KOPT-K1 (cell line): ENCODE results near the gene SLC7A8.

Source experiments
- H3K27ac ChIP-seq: fragments of 200-600 bp; sonication (generic); 2 replicates; pipeline ENCODE4 v1.5.1; 2016; ENCODE audit warnings: antibody characterized with exemption, mild to moderate bottlenecking, low read depth, low read length; ENCODE audit not compliant: poor library complexity, severe bottlenecking
- H3K36me3 ChIP-seq: fragments of 200-600 bp; sonication (generic); 2 replicates; pipeline ENCODE4 v1.5.1; 2017; ENCODE audit warnings: antibody characterized with exemption, mild to moderate bottlenecking, low read length, moderate library complexity; ENCODE audit not compliant: insufficient read depth
- H3K9me3 ChIP-seq: fragments of 200-600 bp; sonication (generic); 2 replicates; pipeline ENCODE4 v1.5.1; 2017; ENCODE audit warnings: antibody characterized with exemption, low read length, mild to moderate bottlenecking; ENCODE audit not compliant: insufficient read depth, poor library complexity, severe bottlenecking

Gene SLC7A8

DNA sequence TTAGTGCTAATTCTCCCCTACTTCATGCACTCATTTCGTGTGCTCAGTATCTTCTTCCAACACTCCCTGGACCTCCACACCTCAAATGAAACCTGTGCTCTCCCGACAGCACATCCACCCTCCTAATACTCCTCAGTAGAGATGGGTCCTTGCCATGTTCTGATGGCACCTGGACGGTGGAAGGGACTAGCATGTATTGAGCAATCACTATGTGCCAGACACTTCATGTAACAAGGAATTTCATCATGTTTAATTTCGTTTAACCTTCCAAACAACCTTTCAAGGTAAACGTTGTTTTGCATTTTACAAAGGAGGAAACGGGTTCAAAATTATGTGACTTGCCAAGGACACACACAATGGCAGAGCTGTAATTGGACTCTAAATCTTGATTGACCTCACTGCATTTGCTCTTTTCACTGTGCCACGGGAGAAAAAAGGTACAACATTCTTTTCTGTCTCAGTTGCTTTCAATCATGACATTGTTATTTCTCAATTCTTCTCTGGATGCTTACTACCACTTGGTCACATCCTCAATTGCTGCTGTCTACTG, 12.2 kb upstream of the SLC7A8 start:
- H3K9me3 ChIP-seq: no peaks in the 10 kb centered on the region
- no peaks in the 10 kb centered on the region for H3K36me3 ChIP-seq
- no peak overlapping the region for H3K27ac ChIP-seq

DNA sequence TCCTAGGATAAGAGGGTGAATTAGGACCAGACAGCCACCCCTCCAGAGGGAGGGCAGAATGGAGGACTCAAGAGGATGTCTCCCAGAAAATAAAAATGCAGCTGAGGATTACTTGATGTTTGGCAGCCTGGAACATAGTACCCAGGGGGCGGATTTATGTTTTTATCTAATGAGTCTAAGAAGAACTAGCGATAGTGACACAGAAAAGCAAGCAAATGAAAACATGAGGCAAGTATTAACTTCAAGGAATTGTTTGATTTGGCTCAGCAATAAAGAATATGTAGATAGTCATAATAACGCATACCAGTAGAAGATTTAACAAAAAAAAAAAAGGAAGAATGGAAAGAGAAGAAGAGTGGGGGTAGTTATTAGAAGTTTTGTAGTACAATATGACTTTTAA, 10.0 kb upstream of the SLC7A8 start:
- Histone ChIP-seq H3K36me3 (no peaks in the 10 kb centered on the region), H3K27ac (no peak overlapping the region), H3K9me3 (no peaks in the 10 kb centered on the region)

DNA sequence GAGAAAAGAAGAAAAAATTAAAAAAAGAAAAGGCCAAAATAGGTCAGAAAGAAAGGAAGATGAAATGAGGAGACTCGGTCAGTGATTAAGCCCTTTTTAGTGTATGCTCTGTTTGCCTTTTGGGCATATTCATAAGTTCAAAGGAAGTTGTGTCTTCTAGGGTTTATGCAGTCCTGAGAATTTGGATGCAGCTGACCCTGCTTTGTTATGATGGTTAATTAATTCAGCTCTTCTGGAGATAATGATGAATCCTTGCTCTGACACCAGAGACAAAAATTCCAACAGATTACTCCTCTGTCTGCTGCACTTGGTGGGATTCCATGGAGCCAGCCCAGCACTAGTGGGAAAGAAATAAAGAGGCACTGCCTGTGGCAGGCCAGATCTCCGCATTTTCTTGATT, 4.5 kb upstream of the SLC7A8 start:
- Histone ChIP-seq H3K9me3 (no peaks in the 10 kb centered on the region), H3K27ac (no peak overlapping the region), H3K36me3 (no peaks in the 10 kb centered on the region)

DNA sequence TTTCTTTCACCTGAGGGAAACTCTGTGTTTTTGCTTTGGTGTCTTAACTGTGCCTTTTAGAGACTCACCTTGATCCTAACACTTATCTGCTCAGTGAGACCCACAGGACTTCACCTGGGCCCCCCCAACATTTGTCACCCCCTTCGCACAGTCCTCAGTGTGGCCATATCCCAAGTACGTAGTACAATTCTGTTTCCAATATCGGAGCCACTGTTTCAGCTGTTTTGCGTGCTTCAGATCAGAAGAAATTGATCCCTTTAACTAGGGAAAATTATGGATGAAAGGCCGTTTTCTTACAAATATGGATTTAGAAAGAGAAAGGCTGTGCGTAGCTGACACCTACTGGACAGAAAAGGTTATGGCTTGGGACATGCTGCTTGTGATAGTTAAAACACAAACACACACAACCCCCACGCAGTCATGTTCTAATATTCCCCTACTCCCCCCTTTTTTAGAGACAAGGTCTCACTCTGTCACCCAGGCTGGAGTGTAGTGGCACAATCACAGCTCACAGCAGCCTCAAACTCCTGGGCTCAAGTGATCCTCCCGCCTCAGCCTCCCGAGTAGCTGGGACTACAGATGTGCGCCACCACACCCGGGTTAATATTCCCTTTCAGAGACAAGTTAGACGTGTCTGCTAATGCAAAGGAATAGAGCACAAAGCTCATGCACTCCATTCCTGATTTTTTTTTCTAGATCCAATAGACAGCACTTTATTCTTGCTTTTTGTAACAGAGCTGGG, 3.6 kb upstream of the SLC7A8 start:
- Histone ChIP-seq H3K9me3 (no peaks in the 10 kb centered on the region), H3K27ac (no peak overlapping the region), H3K36me3 (no peaks in the 10 kb centered on the region)

DNA sequence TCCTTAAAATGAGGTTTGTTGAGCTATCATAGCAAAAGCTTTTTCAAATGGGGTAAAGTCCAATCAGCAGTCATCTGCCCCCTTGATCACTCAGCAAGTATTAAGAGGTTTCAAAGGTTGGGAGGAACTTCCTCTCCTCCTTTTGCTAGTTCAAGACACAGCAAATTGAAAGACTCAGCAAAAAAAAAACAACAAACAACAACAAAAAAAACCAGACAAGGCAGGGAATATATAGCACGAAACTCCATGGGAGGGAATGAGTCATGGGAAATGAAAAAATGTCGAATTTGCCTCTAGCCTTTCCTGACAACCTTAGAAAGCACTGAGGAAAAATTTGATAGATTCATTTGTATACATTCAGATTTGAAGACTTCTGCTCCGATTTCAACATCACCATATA, 1.6 kb upstream of the SLC7A8 start:
- H3K9me3 ChIP-seq: no peaks in the 10 kb centered on the region
- H3K36me3 ChIP-seq: no peaks in the 10 kb centered on the region
- H3K27ac ChIP-seq: no peak overlapping the region

DNA sequence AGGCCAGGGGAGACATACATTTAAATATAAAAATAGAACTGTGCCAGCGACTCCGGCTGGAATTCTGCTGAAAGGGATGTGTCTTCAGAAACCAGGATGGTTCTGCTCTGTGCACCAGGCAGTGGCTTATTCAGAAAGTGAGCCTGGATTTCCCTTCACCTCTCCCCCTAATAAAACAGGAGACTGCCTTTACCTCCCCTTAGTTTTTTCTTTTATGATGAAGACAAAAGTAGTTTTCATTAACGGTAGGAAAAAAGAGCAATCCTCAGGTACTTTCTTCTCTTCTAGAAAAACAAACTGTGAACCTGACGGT, 346 bp downstream of the SLC7A8 start:
- Histone ChIP-seq H3K27ac (no peak overlapping the region), H3K36me3 (no peaks in the 10 kb centered on the region), H3K9me3 (no peaks in the 10 kb centered on the region)

DNA sequence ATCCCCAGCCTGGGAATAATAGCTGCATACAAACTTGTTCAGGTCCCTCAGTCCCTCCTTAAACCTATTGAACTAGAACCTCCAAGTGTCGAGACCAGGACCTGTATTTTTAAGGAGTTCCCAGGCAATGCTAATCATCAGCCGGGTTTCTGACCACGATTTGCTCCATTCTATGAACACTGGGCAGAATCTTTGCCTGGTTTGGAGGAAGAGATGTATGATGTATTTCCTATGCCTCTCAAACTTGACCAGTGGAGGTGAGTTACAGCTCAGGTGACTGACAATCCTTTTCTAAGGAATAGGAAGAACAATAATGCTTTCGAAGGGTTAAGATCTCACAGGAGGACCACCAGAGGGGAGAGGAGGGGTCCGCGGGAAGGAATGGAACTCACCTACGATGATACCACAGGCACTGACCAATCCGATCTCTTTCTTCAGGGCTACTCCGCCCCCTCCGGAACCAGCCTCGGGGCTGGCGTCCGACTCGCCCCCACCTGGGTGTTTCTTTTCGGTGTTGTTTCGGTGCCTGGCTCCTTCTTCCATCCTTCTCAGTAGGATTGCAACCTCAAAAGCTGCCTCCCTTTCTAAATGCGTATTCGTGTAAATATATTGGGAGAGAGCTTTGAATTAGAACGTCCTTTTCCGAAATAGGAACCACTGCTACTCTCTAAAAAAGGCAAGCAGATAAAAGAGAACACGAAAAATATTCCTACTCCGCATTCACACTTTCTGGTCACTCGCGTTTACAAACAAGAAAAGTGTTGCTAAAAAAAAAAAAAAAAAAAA, 895 bp downstream of the SLC7A8 start:
- Histone ChIP-seq H3K27ac (no peak overlapping the region), H3K36me3 (no peaks in the 10 kb centered on the region), H3K9me3 (no peaks in the 10 kb centered on the region)

DNA sequence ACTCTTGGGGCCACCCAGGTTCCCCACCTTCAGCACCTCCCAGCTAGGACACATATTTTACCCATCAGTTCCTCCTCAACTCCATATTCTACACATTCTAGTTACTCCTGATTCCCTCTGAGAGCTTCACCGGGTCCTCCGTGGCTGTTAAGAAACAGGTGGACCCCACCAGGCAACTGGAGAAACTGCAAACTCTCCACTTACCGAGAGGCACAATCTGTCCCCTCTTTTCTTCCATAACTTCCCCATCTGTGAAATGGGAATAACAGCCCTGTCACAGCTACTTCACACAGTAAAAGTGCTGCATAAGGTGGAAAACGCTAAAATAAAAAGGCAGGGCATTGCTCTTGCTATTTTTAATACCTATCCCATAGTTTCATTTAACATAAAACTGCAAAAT, 1.5 kb downstream of the SLC7A8 start:
- Histone ChIP-seq H3K36me3 (no peaks in the 10 kb centered on the region), H3K9me3 (no peaks in the 10 kb centered on the region), H3K27ac (no peak overlapping the region)

DNA sequence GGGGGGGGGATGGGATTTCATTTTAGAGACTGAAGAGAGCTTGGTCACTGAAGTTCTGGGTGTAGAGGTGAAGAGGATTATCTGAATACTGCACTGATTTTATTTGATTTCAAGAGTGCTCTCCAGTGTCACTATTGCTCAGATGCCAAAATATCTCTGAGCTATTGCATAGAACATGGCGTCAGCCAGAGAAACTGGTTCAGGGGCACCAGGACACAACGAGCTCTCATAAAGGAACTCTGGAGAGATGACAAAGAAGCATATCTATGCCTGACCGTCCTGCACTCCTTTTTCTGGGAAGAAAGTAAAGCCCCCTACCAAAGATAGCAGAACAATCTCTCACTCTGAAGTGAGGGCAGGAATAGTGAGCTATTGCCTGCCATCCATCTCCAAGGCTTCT, 2.0 kb downstream of the SLC7A8 start:
- Histone ChIP-seq H3K36me3 (no peaks in the 10 kb centered on the region), H3K9me3 (no peaks in the 10 kb centered on the region), H3K27ac (no peak overlapping the region)

DNA sequence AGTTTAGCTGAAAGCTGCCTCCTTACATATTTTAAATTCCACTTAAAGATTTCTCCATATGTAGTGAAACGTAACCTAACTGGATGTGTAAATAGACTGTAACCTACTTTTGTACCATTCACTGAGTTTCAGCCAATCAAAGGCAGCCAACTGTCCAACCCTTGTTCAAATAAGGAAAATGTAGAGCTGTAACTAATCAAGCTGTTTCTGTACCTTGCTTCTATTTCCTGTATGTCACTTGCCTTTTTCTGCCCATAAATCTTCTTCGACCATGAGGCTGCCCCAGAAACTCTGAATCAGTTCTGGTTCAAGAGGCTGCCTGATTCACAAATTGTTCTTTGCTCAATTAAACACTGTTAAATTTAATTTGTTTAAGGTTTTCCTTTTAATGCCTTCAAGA, 6.3 kb downstream of the SLC7A8 start:
- no peak overlapping the region for H3K27ac ChIP-seq
- H3K36me3 ChIP-seq: no peaks in the 10 kb centered on the region
- no peaks in the 10 kb centered on the region for H3K9me3 ChIP-seq

DNA sequence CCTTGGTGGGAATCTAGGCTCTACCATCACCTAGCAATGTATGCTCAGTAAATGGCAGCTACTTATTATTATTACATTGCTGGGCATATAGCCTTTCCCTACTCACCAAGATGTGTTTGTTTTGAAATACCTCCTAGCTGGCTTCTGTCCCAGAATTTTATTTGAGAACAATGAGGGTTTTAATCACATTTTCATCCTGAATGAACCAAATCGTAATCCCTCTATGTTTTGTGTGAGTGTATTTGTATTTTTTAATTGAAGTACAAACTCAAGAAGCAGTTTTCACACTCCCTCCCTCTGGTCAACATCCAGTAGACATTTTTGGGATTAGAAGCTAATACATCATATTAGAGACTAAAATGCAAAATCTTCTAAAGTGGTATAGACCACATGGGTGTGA, 7.6 kb downstream of the SLC7A8 start:
- no peaks in the 10 kb centered on the region for H3K9me3 ChIP-seq
- no peaks in the 10 kb centered on the region for H3K36me3 ChIP-seq
- no peak overlapping the region for H3K27ac ChIP-seq

DNA sequence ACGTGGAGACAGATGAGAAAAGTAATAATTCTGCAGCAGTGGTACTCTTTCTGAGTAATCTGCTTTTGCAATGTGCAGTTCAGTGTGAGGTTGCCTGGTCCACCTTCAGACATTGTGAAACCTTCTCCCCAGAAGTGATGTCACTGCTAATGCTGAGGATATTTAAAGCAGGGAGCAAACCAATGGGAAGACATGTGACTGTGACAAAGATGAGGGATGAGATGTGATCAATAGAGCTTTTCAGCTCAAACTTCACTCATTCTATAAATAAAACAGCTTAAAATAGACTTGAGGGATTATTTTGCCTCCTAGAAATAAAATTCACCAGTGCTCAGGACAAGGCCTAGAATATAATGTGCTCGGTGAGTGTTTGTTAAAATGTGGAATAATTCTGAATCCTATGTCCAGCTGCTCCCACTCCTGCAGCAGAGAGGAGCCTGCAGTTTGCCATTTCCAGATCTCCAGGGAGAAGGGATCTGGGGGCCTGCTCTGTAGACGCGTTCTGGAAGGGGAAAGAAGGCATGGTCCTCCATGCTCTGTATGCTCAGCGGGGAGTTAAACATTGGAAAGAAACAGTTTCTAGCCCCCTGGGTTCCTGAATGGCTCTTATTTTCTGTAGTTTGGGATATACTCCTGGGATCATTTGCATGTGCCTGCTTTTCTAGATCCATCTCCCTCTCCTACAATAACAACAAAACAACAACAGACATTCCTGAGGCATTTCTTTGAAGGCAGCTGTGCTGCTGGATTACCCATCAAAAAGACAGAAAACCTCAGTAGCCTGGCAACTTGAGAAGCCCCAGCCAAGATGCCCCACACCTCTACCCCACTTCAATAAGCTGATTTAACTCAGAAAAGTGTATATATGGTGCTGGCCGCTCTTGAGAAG, 8.9 kb downstream of the SLC7A8 start:
- Histone ChIP-seq H3K36me3 (no peaks in the 10 kb centered on the region), H3K27ac (no peak overlapping the region), H3K9me3 (no peaks in the 10 kb centered on the region)

DNA sequence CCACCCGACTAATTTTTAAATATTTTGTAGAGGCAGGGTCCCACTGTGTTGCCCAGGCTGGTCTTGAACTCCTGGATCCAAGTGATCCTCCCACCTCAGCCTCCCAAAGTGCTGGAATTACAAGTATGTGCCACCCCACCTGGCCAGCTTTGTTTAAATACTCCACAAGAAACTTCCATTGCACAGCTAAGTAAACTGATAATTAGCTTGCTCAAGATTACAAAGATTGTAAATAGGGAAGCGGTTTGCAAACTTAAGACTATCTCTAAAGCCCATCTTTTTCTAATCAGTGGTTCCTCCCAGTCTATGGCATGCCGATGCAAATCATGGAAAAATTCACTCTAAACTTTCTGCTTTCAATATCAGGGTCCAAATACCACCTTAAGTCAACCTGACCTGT, 9.7 kb downstream of the SLC7A8 start:
- Histone ChIP-seq H3K36me3 (no peaks in the 10 kb centered on the region), H3K27ac (no peak overlapping the region)

DNA sequence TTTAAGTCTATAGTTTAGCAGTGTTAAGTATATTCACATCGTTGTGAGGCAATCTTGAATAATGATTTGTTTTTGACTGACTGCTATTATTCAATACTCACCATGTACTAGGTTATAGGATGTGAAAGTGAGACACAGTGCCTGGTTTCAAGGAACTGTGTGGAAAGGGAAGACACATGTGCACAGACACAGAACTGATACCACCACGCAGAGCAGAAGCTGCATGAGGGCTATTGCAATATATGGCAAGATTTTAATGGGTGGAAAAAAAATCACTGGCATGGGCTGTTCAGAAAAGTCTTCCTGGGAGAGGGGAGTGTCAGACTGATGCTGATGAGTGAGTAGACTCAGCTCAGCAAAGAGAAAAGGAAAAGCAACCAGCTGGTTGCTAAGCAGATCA, 10.4 kb downstream of the SLC7A8 start:
- Histone ChIP-seq H3K27ac (no peak overlapping the region), H3K36me3 (no peaks in the 10 kb centered on the region), H3K9me3 (no peaks in the 10 kb centered on the region)

More for the DNA sequence above, 9.7 kb downstream of the SLC7A8 start:
- H3K9me3 ChIP-seq: no peaks in the 10 kb centered on the region

DNA sequence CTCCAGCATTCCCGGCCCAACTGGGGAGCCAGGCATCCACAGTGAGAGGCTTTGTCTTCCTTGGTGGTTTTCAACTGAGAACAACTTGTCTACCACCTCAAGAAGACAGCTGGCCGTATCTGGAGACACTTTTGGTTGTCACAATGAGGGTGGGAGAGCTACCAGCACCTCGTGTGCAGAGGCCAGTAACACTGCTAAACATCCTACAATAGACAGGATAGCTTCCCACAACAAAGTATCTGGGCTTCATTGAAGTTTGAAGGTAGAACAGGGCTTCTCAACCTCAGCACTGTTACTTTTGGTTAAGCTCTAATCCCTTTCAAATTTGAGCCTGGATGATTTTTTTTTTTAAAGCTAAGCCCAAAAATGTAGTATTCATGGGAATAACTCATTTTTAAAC, 10.9 kb downstream of the SLC7A8 start:
- Histone ChIP-seq H3K9me3 (no peaks in the 10 kb centered on the region), H3K36me3 (no peaks in the 10 kb centered on the region), H3K27ac (no peak overlapping the region)
